ENCODE results near the gene RASGRP2. TPM values are rescaled to one million over a fixed set of nuclear protein-coding genes. Genes with fewer than 3 reads are reported as not detected.
A peak's percentile ranks its signal among the peaks of the same experiment; 100 is the strongest.

Gene RASGRP2
- total and polyA plus RNA-seq, 2 experiments from 2014 or later, result 30.1 to 50.4 TPM

GRCh38 chr11:64774144-64774543 is 30.2 kb upstream of the RASGRP2 start:
- Mint-ChIP-seq H3K9me3 (no peaks in the 10 kb centered on the region; the same call in 2 of the 3 replicates), H3K4me3 (no peak overlapping the region), H3K27ac (no peak overlapping the region), H3K4me1 (peaks cover 30% of the 10 kb centered on the region), H3K27me3 (ENCODE audit: insufficient read depth, low read depth, poor library complexity) (peaks cover 19% of the 10 kb centered on the region), H3K36me3 (ENCODE audit: low read depth) (peaks cover 84% of the 10 kb centered on the region)
- H3K4me1 ChIP-seq (ENCODE audit: insufficient read depth), result peaks cover 10% of the 10 kb centered on the region
- H3K79me2 ChIP-seq (replicated peaks; ENCODE audit: insufficient read depth), result peaks cover 82% of the 10 kb centered on the region
- no peak overlapping the region for H2AFZ ChIP-seq
- no peaks in the 10 kb centered on the region for H3K9me2 ChIP-seq (ENCODE audit: insufficient read depth)
- TF ChIP-seq CREB1 (CRISPR knock-in tag; IDR thresholded peaks at IDR 0.05; ENCODE audit: low read depth), result no peak
- TF ChIP-seq CTCF (conservative IDR thresholded peaks at IDR 0.05; ENCODE audit: low read depth in 2 of 2), result no peak
- no peak for TF ChIP-seq STAT1 (IDR thresholded peaks at IDR 0.05; ENCODE audit: unreplicated experiment)
- no peak for TF ChIP-seq ZNF462 (CRISPR knock-in tag; IDR thresholded peaks at IDR 0.05)
- no peak for TF ChIP-seq ZNF114 (CRISPR knock-in tag; IDR thresholded peaks at IDR 0.05)
- TF ChIP-seq EZH2 (IDR thresholded peaks at IDR 0.05; ENCODE audit: low read depth, unreplicated experiment), result no peak
- TF ChIP-seq JUNB (IDR thresholded peaks at IDR 0.05; ENCODE audit: unreplicated experiment), result no peak
- no peak for TF ChIP-seq REST (IDR thresholded peaks at IDR 0.05; ENCODE audit: unreplicated experiment)
- no peak for TF ChIP-seq POLR2AphosphoS5 (IDR thresholded peaks at IDR 0.05; ENCODE audit: low read depth)
- no peak for TF ChIP-seq ZNF331 (CRISPR knock-in tag; IDR thresholded peaks at IDR 0.05; ENCODE audit: low read depth)
- TF ChIP-seq EZH2phosphoT487 (IDR thresholded peaks at IDR 0.05; ENCODE audit: unreplicated experiment), result no peak
- no peak for TF ChIP-seq ETS1 (IDR thresholded peaks at IDR 0.05)
- no peak for TF ChIP-seq NANOG (IDR thresholded peaks at IDR 0.05; ENCODE audit: borderline replicate concordance)
- H3F3A ChIP-seq (replicated peaks; ENCODE audit: low read depth), result peaks cover 76% of the 10 kb centered on the region
- no peak for DNase-seq (ENCODE audit: low spot score)
- H3K27ac ChIP-seq (ENCODE audit: low read depth), result peak overlapping the region; percentile 68; the same call in 1 of the 2 replicates
- H3K27me3 ChIP-seq (ENCODE audit: insufficient read depth), result no peaks in the 10 kb centered on the region
- no peak for ATAC-seq
- H3K4me2 ChIP-seq, result no peak overlapping the region
- H3K36me3 ChIP-seq (ENCODE audit: insufficient read depth), result peaks cover 81% of the 10 kb centered on the region
- H3K4me3 ChIP-seq, result no peak overlapping the region
- peaks cover 79% of the 10 kb centered on the region for H4K20me1 ChIP-seq (replicated peaks; ENCODE audit: insufficient read depth)

All from GM23338 (cell line).